ENCODE data around the gene MT3.

MT3 gene

GRCh38 chr16:56583351-56584168, 5.8 kb upstream of the MT3 start:
- Histone ChIP-seq H3K4me3 (ENCODE audit: low read length) (no peak overlapping the region), H3K9ac (ENCODE audit: low read depth, low read length) (no peak overlapping the region), H3K4me1 (ENCODE audit: insufficient read depth, low read length) (no peaks in the 10 kb centered on the region), H3K36me3 (ENCODE audit: insufficient read depth, low read depth, low read length) (no peaks in the 10 kb centered on the region), H3K9me3 (ENCODE audit: insufficient read depth, low read depth, low read length) (no peaks in the 10 kb centered on the region), H3K27ac (ENCODE audit: low read length) (no peak overlapping the region), H3K27me3 (ENCODE audit: insufficient read depth, low read length) (peaks cover 33% of the 10 kb centered on the region)

GRCh38 chr16:56584276-56584675, 5.1 kb upstream of the MT3 start:
- Histone ChIP-seq H3K9ac (ENCODE audit: low read depth, low read length) (no peak overlapping the region), H3K4me3 (ENCODE audit: low read length) (no peak overlapping the region), H3K36me3 (ENCODE audit: insufficient read depth, low read depth, low read length) (no peaks in the 10 kb centered on the region), H3K27me3 (ENCODE audit: insufficient read depth, low read length) (peaks cover 40% of the 10 kb centered on the region), H3K9me3 (ENCODE audit: insufficient read depth, low read depth, low read length) (no peaks in the 10 kb centered on the region), H3K4me1 (ENCODE audit: insufficient read depth, low read length) (no peaks in the 10 kb centered on the region), H3K27ac (ENCODE audit: low read length) (no peak overlapping the region)

GRCh38 chr16:56588781-56589140, 567 bp upstream of the MT3 start:
- Histone ChIP-seq H3K9ac (ENCODE audit: low read depth, low read length) (no peak overlapping the region), H3K4me1 (ENCODE audit: insufficient read depth, low read length) (no peaks in the 10 kb centered on the region; the same call in 1 of the 2 replicates), H3K27ac (ENCODE audit: low read length) (no peak overlapping the region), H3K27me3 (ENCODE audit: insufficient read depth, low read length) (peaks cover 85% of the 10 kb centered on the region), H3K4me3 (ENCODE audit: low read length) (peak overlapping the region; percentile 68; the same call in 1 of the 2 replicates), H3K36me3 (ENCODE audit: insufficient read depth, low read depth, low read length) (no peaks in the 10 kb centered on the region), H3K9me3 (ENCODE audit: insufficient read depth, low read depth, low read length) (no peaks in the 10 kb centered on the region)

GRCh38 chr16:56591377-56592060, 2.2 kb downstream of the MT3 start:
- H3K9ac ChIP-seq (ENCODE audit: low read depth, low read length), result no peak overlapping the region
- peaks cover 74% of the 10 kb centered on the region for H3K27me3 ChIP-seq (ENCODE audit: insufficient read depth, low read length)
- no peaks in the 10 kb centered on the region for H3K36me3 ChIP-seq (ENCODE audit: insufficient read depth, low read depth, low read length)
- no peaks in the 10 kb centered on the region; the same call in 1 of the 2 replicates for H3K4me1 ChIP-seq (ENCODE audit: insufficient read depth, low read length)
- no peaks in the 10 kb centered on the region for H3K9me3 ChIP-seq (ENCODE audit: insufficient read depth, low read depth, low read length)
- no peak overlapping the region for H3K27ac ChIP-seq (ENCODE audit: low read length)
- no peak overlapping the region for H3K4me3 ChIP-seq (ENCODE audit: low read length)

- Histone ChIP-seq H3K9me3 (ENCODE audit: insufficient read depth, low read depth, low read length) (no peaks in the 10 kb centered on the region; the same call in 1 of the 2 replicates), H3K27me3 (ENCODE audit: insufficient read depth, low read length) (peaks cover 55% of the 10 kb centered on the region), H3K9ac (ENCODE audit: low read depth, low read length) (no peak overlapping the region), H3K4me1 (ENCODE audit: insufficient read depth, low read length) (no peaks in the 10 kb centered on the region; the same call in 1 of the 2 replicates), H3K4me3 (ENCODE audit: low read length) (no peak overlapping the region), H3K27ac (ENCODE audit: low read length) (no peak overlapping the region), H3K36me3 (ENCODE audit: insufficient read depth, low read depth, low read length) (no peaks in the 10 kb centered on the region)
Measured at GRCh38 chr16:56593573-56594291, 4.4 kb downstream of the MT3 start.

- H3K27ac ChIP-seq (ENCODE audit: low read length), result no peak overlapping the region
Measured at GRCh38 chr16:56594292-56594619, 4.9 kb downstream of the MT3 start.

GRCh38 chr16:56600398-56600999, 11.2 kb downstream of the MT3 start:
- H3K27me3 ChIP-seq (ENCODE audit: insufficient read depth, low read length), result peaks cover 23% of the 10 kb centered on the region
- no peak overlapping the region for H3K9ac ChIP-seq (ENCODE audit: low read depth, low read length)
- no peak overlapping the region for H3K27ac ChIP-seq (ENCODE audit: low read length)
- no peaks in the 10 kb centered on the region for H3K36me3 ChIP-seq (ENCODE audit: insufficient read depth, low read depth, low read length)
- no peaks in the 10 kb centered on the region; the same call in 1 of the 2 replicates for H3K9me3 ChIP-seq (ENCODE audit: insufficient read depth, low read depth, low read length)
- H3K4me1 ChIP-seq (ENCODE audit: insufficient read depth, low read length), result no peaks in the 10 kb centered on the region
- no peak overlapping the region for H3K4me3 ChIP-seq (ENCODE audit: low read length)

More at GRCh38 chr16:56594292-56594619, 4.9 kb downstream of the MT3 start:
- no peaks in the 10 kb centered on the region for H3K36me3 ChIP-seq (ENCODE audit: insufficient read depth, low read depth, low read length)
- no peaks in the 10 kb centered on the region; the same call in 1 of the 2 replicates for H3K9me3 ChIP-seq (ENCODE audit: insufficient read depth, low read depth, low read length)
- no peak overlapping the region for H3K4me3 ChIP-seq (ENCODE audit: low read length)
- no peaks in the 10 kb centered on the region; the same call in 1 of the 2 replicates for H3K4me1 ChIP-seq (ENCODE audit: insufficient read depth, low read length)
- no peak overlapping the region for H3K9ac ChIP-seq (ENCODE audit: low read depth, low read length)
- peaks cover 50% of the 10 kb centered on the region for H3K27me3 ChIP-seq (ENCODE audit: insufficient read depth, low read length)

GRCh38 chr16:56601325-56601724, 12.0 kb downstream of the MT3 start:
- Histone ChIP-seq H3K4me1 (ENCODE audit: insufficient read depth, low read length) (no peaks in the 10 kb centered on the region), H3K4me3 (ENCODE audit: low read length) (no peak overlapping the region), H3K27me3 (ENCODE audit: insufficient read depth, low read length) (peaks cover 29% of the 10 kb centered on the region), H3K9me3 (ENCODE audit: insufficient read depth, low read depth, low read length) (no peaks in the 10 kb centered on the region; the same call in 1 of the 2 replicates), H3K27ac (ENCODE audit: low read length) (no peak overlapping the region), H3K9ac (ENCODE audit: low read depth, low read length) (no peak overlapping the region), H3K36me3 (ENCODE audit: insufficient read depth, low read depth, low read length) (no peaks in the 10 kb centered on the region)

GRCh38 chr16:56603589-56603988, 14.3 kb downstream of the MT3 start:
- H3K4me3 ChIP-seq (ENCODE audit: low read length), result no peak overlapping the region
- H3K36me3 ChIP-seq (ENCODE audit: insufficient read depth, low read depth, low read length), result no peaks in the 10 kb centered on the region
- H3K27me3 ChIP-seq (ENCODE audit: insufficient read depth, low read length), result peaks cover 47% of the 10 kb centered on the region
- no peaks in the 10 kb centered on the region for H3K9me3 ChIP-seq (ENCODE audit: insufficient read depth, low read depth, low read length)
- no peak overlapping the region for H3K9ac ChIP-seq (ENCODE audit: low read depth, low read length)
- no peaks in the 10 kb centered on the region for H3K4me1 ChIP-seq (ENCODE audit: insufficient read depth, low read length)
- H3K27ac ChIP-seq (ENCODE audit: low read length), result no peak overlapping the region

GRCh38 chr16:56604966-56605365, 15.6 kb downstream of the MT3 start:
- H3K27me3 ChIP-seq (ENCODE audit: insufficient read depth, low read length), result peaks cover 61% of the 10 kb centered on the region
- no peaks in the 10 kb centered on the region for H3K9me3 ChIP-seq (ENCODE audit: insufficient read depth, low read depth, low read length)
- peaks cover 5% of the 10 kb centered on the region for H3K4me1 ChIP-seq (ENCODE audit: insufficient read depth, low read length)
- no peak overlapping the region for H3K9ac ChIP-seq (ENCODE audit: low read depth, low read length)
- no peak overlapping the region for H3K4me3 ChIP-seq (ENCODE audit: low read length)
- H3K36me3 ChIP-seq (ENCODE audit: insufficient read depth, low read depth, low read length), result no peaks in the 10 kb centered on the region
- no peak overlapping the region for H3K27ac ChIP-seq (ENCODE audit: low read length)

- no peak overlapping the region for H3K4me3 ChIP-seq (ENCODE audit: low read length)
- H3K36me3 ChIP-seq (ENCODE audit: insufficient read depth, low read depth, low read length), result no peaks in the 10 kb centered on the region
- peaks cover 5% of the 10 kb centered on the region for H3K4me1 ChIP-seq (ENCODE audit: insufficient read depth, low read length)
- H3K9me3 ChIP-seq (ENCODE audit: insufficient read depth, low read depth, low read length), result no peaks in the 10 kb centered on the region
- H3K27me3 ChIP-seq (ENCODE audit: insufficient read depth, low read length), result peaks cover 66% of the 10 kb centered on the region
- no peak overlapping the region for H3K27ac ChIP-seq (ENCODE audit: low read length)
- no peak overlapping the region for H3K9ac ChIP-seq (ENCODE audit: low read depth, low read length)
Measured at GRCh38 chr16:56605475-56605874, 16.1 kb downstream of the MT3 start.

Measured in iPS-20b (cell line).